Islet of Langerhans (tissue), 1 donor: ENCODE results near the gene MDM4.

Experiments
- FAIRE-seq: peaks from one replicate; lab custom pipeline; 2011; peaks lifted over from hg19 to GRCh38; lab: Jason Lieb, UNC

Gene MDM4

GRCh38 chr1:204578867-204579664 lies 62.9 kb downstream of the MDM4 start:
- no peak for FAIRE-seq

GRCh38 chr1:204579681-204580080 lies 63.5 kb downstream of the MDM4 start:
- FAIRE-seq: no peak

GRCh38 chr1:204580862-204581261 lies 64.7 kb downstream of the MDM4 start:
- FAIRE-seq: no peak

- no peak for FAIRE-seq
Measured at GRCh38 chr1:204581759-204582158, 65.6 kb downstream of the MDM4 start.

GRCh38 chr1:204583909-204584632 lies 67.9 kb downstream of the MDM4 start:
- FAIRE-seq: no peak

GRCh38 chr1:204584699-204585372 lies 68.6 kb downstream of the MDM4 start:
- FAIRE-seq: no peak

- no peak for FAIRE-seq
Measured at GRCh38 chr1:204587621-204588020, 71.4 kb downstream of the MDM4 start.

GRCh38 chr1:204588826-204589225 lies 72.6 kb downstream of the MDM4 start:
- FAIRE-seq: no peak

GRCh38 chr1:204589409-204590038 lies 73.3 kb downstream of the MDM4 start:
- FAIRE-seq: no peak

GRCh38 chr1:204591473-204592090 lies 75.4 kb downstream of the MDM4 start:
- no peak for FAIRE-seq

GRCh38 chr1:204592246-204592948 lies 76.2 kb downstream of the MDM4 start:
- FAIRE-seq: no peak

- no peak for FAIRE-seq
Measured at GRCh38 chr1:204598319-204598969, 82.2 kb downstream of the MDM4 start.

GRCh38 chr1:204599098-204599497 lies 82.9 kb downstream of the MDM4 start:
- FAIRE-seq: no peak

GRCh38 chr1:204599596-204599995 lies 83.4 kb downstream of the MDM4 start:
- FAIRE-seq: no peak

GRCh38 chr1:204600203-204600602 lies 84.0 kb downstream of the MDM4 start:
- no peak for FAIRE-seq

GRCh38 chr1:204600968-204601367 lies 84.8 kb downstream of the MDM4 start:
- no peak for FAIRE-seq

- no peak for FAIRE-seq
Measured at GRCh38 chr1:204602111-204602579, 85.9 kb downstream of the MDM4 start.

GRCh38 chr1:204602871-204603542 lies 86.8 kb downstream of the MDM4 start:
- FAIRE-seq: no peak

- FAIRE-seq: no peak
Measured at GRCh38 chr1:204605791-204606190, 89.6 kb downstream of the MDM4 start.
